ENCODE data around the gene DHRS7B.

The DHRS7B gene

GRCh38 chr17:21152731-21153130 lies 26.0 kb downstream of the DHRS7B start:
- Histone ChIP-seq H3K14ac (ENCODE audit: low read length) (no peak overlapping the region), H2AFZ (ENCODE audit: insufficient read depth, low read length, poor library complexity) (no peak overlapping the region), H2BK12ac (ENCODE audit: low read length) (no peak overlapping the region), H2AK5ac (ENCODE audit: low read length) (no peak overlapping the region), H2BK120ac (ENCODE audit: insufficient read depth, low read length, poor library complexity) (no peak overlapping the region), H3K4ac (ENCODE audit: low read depth, low read length) (no peak overlapping the region), H3K4me2 (ENCODE audit: low read length) (no peak overlapping the region), H3K27ac (ENCODE audit: low read depth, low read length) (no peak overlapping the region), H3K9me3 (ENCODE audit: insufficient read depth, low read depth, low read length) (no peaks in the 10 kb centered on the region), H3K79me1 (ENCODE audit: low read length) (no peaks in the 10 kb centered on the region), H3K36me3 (ENCODE audit: control insufficient read depth in 1 of 2, insufficient read depth in 2 of 2, low read length in 2 of 2) (no peaks in the 10 kb centered on the region), H4K12ac (ENCODE audit: low read depth, low read length) (no peak overlapping the region), H3K18ac (ENCODE audit: low read length) (no peak overlapping the region), H3K4me1 (ENCODE audit: control insufficient read depth in 1 of 2, insufficient read depth in 2 of 2, low read length in 2 of 2) (no peaks in the 10 kb centered on the region), H3K27me3 (ENCODE audit: insufficient read depth, low read length) (no peaks in the 10 kb centered on the region), H2BK5ac (ENCODE audit: low read depth, low read length, poor library complexity) (no peak overlapping the region), H3K9ac (ENCODE audit: low read length) (no peak overlapping the region), H4K8ac (ENCODE audit: low read depth, low read length) (no peak overlapping the region), H3K79me2 (ENCODE audit: control insufficient read depth, insufficient read depth, low read length, poor library complexity) (no peaks in the 10 kb centered on the region), H3K23ac (ENCODE audit: low read length) (no peak overlapping the region), H3K4me3 (ENCODE audit: low read depth, low read length) (no peak overlapping the region), H4K91ac (ENCODE audit: low read depth, low read length) (no peak overlapping the region)
- no peak for DNase-seq
- no CpG with 5 or more reads among the region's 1 CpG for WGBS (ENCODE audit: extremely low coverage, insufficient coverage, insufficient read length)

GRCh38 chr17:21157586-21158370 lies 31.0 kb downstream of the DHRS7B start:
- no peaks in the 10 kb centered on the region for H3K27me3 ChIP-seq (ENCODE audit: insufficient read depth, low read length)
- no peak for DNase-seq
- H4K12ac ChIP-seq (ENCODE audit: low read depth, low read length) = no peak overlapping the region
- no peak overlapping the region for H2BK12ac ChIP-seq (ENCODE audit: low read length)
- no peak overlapping the region for H2AFZ ChIP-seq (ENCODE audit: insufficient read depth, low read length, poor library complexity)
- no peak overlapping the region for H4K8ac ChIP-seq (ENCODE audit: low read depth, low read length)
- no peak overlapping the region for H3K9ac ChIP-seq (ENCODE audit: low read length)
- H3K79me2 ChIP-seq (ENCODE audit: control insufficient read depth, insufficient read depth, low read length, poor library complexity) = no peaks in the 10 kb centered on the region
- H3K4ac ChIP-seq (ENCODE audit: low read depth, low read length) = no peak overlapping the region
- H3K23ac ChIP-seq (ENCODE audit: low read length) = no peak overlapping the region
- no peak overlapping the region for H2BK5ac ChIP-seq (ENCODE audit: low read depth, low read length, poor library complexity)
- H2AK5ac ChIP-seq (ENCODE audit: low read length) = no peak overlapping the region
- no peak overlapping the region for H3K27ac ChIP-seq (ENCODE audit: low read depth, low read length)
- H3K18ac ChIP-seq (ENCODE audit: low read length) = no peak overlapping the region
- no peaks in the 10 kb centered on the region for H3K79me1 ChIP-seq (ENCODE audit: low read length)
- H3K36me3 ChIP-seq (ENCODE audit: control insufficient read depth in 1 of 2, insufficient read depth in 2 of 2, low read length in 2 of 2) = no peaks in the 10 kb centered on the region
- no peak overlapping the region for H2BK120ac ChIP-seq (ENCODE audit: insufficient read depth, low read length, poor library complexity)
- H3K4me2 ChIP-seq (ENCODE audit: low read length) = no peak overlapping the region
- no CpG with 5 or more reads among the region's 1 CpG for WGBS (ENCODE audit: extremely low coverage, insufficient coverage, insufficient read length)
- no peaks in the 10 kb centered on the region for H3K9me3 ChIP-seq (ENCODE audit: insufficient read depth, low read depth, low read length)
- no peak overlapping the region for H4K91ac ChIP-seq (ENCODE audit: low read depth, low read length)
- H3K4me3 ChIP-seq (ENCODE audit: low read depth, low read length) = no peak overlapping the region
- H3K4me1 ChIP-seq (ENCODE audit: control insufficient read depth in 1 of 2, insufficient read depth in 2 of 2, low read length in 2 of 2) = no peaks in the 10 kb centered on the region
- H3K14ac ChIP-seq (ENCODE audit: low read length) = no peak overlapping the region

- Histone ChIP-seq H2AFZ (ENCODE audit: insufficient read depth, low read length, poor library complexity) (no peak overlapping the region), H3K79me2 (ENCODE audit: control insufficient read depth, insufficient read depth, low read length, poor library complexity) (no peaks in the 10 kb centered on the region), H3K9ac (ENCODE audit: low read length) (no peak overlapping the region), H3K36me3 (ENCODE audit: control insufficient read depth in 1 of 2, insufficient read depth in 2 of 2, low read length in 2 of 2) (no peaks in the 10 kb centered on the region), H3K14ac (ENCODE audit: low read length) (no peak overlapping the region), H4K8ac (ENCODE audit: low read depth, low read length) (no peak overlapping the region), H4K91ac (ENCODE audit: low read depth, low read length) (no peak overlapping the region), H3K18ac (ENCODE audit: low read length) (no peak overlapping the region), H3K27me3 (ENCODE audit: insufficient read depth, low read length) (no peaks in the 10 kb centered on the region), H3K4me1 (ENCODE audit: control insufficient read depth in 1 of 2, insufficient read depth in 2 of 2, low read length in 2 of 2) (no peaks in the 10 kb centered on the region), H2AK5ac (ENCODE audit: low read length) (no peak overlapping the region), H2BK120ac (ENCODE audit: insufficient read depth, low read length, poor library complexity) (no peak overlapping the region), H2BK12ac (ENCODE audit: low read length) (no peak overlapping the region), H3K4me2 (ENCODE audit: low read length) (no peak overlapping the region), H3K9me3 (ENCODE audit: insufficient read depth, low read depth, low read length) (no peaks in the 10 kb centered on the region), H4K12ac (ENCODE audit: low read depth, low read length) (no peak overlapping the region), H3K4me3 (ENCODE audit: low read depth, low read length) (no peak overlapping the region), H3K23ac (ENCODE audit: low read length) (no peak overlapping the region), H3K27ac (ENCODE audit: low read depth, low read length) (no peak overlapping the region), H2BK5ac (ENCODE audit: low read depth, low read length, poor library complexity) (no peak overlapping the region), H3K79me1 (ENCODE audit: low read length) (no peaks in the 10 kb centered on the region), H3K4ac (ENCODE audit: low read depth, low read length) (no peak overlapping the region)
- DNase-seq = no peak
These were observed 33.6 kb downstream of the DHRS7B start for GRCh38 chr17:21160401-21160800.

GRCh38 chr17:21161498-21162393 lies 35.0 kb downstream of the DHRS7B start:
- no peak overlapping the region for H2AFZ ChIP-seq (ENCODE audit: insufficient read depth, low read length, poor library complexity)
- no peaks in the 10 kb centered on the region for H3K27me3 ChIP-seq (ENCODE audit: insufficient read depth, low read length)
- H3K14ac ChIP-seq (ENCODE audit: low read length) = no peak overlapping the region
- no peak overlapping the region for H4K12ac ChIP-seq (ENCODE audit: low read depth, low read length)
- no peaks in the 10 kb centered on the region for H3K9me3 ChIP-seq (ENCODE audit: insufficient read depth, low read depth, low read length)
- no peaks in the 10 kb centered on the region for H3K79me2 ChIP-seq (ENCODE audit: control insufficient read depth, insufficient read depth, low read length, poor library complexity)
- no peak overlapping the region for H2BK120ac ChIP-seq (ENCODE audit: insufficient read depth, low read length, poor library complexity)
- H3K4me3 ChIP-seq (ENCODE audit: low read depth, low read length) = no peak overlapping the region
- no peak overlapping the region for H3K9ac ChIP-seq (ENCODE audit: low read length)
- H3K36me3 ChIP-seq (ENCODE audit: control insufficient read depth in 1 of 2, insufficient read depth in 2 of 2, low read length in 2 of 2) = no peaks in the 10 kb centered on the region
- H3K79me1 ChIP-seq (ENCODE audit: low read length) = no peaks in the 10 kb centered on the region
- no peak overlapping the region for H2BK12ac ChIP-seq (ENCODE audit: low read length)
- no peak overlapping the region for H3K4ac ChIP-seq (ENCODE audit: low read depth, low read length)
- H2BK5ac ChIP-seq (ENCODE audit: low read depth, low read length, poor library complexity) = no peak overlapping the region
- H3K4me2 ChIP-seq (ENCODE audit: low read length) = no peak overlapping the region
- DNase-seq = no peak
- H3K23ac ChIP-seq (ENCODE audit: low read length) = no peak overlapping the region
- H2AK5ac ChIP-seq (ENCODE audit: low read length) = no peak overlapping the region
- no peak overlapping the region for H3K18ac ChIP-seq (ENCODE audit: low read length)
- H3K4me1 ChIP-seq (ENCODE audit: control insufficient read depth in 1 of 2, insufficient read depth in 2 of 2, low read length in 2 of 2) = peaks cover 0 to 2% of the 10 kb centered on the region in 2 experiments
- no peak overlapping the region for H3K27ac ChIP-seq (ENCODE audit: low read depth, low read length)
- no peak overlapping the region for H4K91ac ChIP-seq (ENCODE audit: low read depth, low read length)
- no CpG with 5 or more reads among the region's 7 CpGs for WGBS (ENCODE audit: extremely low coverage, insufficient coverage, insufficient read length)
- no peak overlapping the region for H4K8ac ChIP-seq (ENCODE audit: low read depth, low read length)
